SU-DHL-6 (cell line): ENCODE results near the gene GRIA1.

Source experiments
- H2AFZ ChIP-seq: fragments of 200-600 bp; sonication (generic); 2 replicates; pipeline ENCODE4 v1.6.1; 2014; ENCODE audit warnings: low read depth, mild to moderate bottlenecking, moderate library complexity, mixed read lengths, antibody characterized with exemption, low read length; ENCODE audit not compliant: severe bottlenecking
- H3F3A ChIP-seq: fragments of 200-600 bp; shearing (Covaris generic); 2 replicates; pipeline ENCODE4 v1.6.0; 2016; ENCODE audit warnings: antibody characterized with exemption, mild to moderate bottlenecking; ENCODE audit not compliant: insufficient read depth
- H3K27ac ChIP-seq: fragments of 200-600 bp; sonication (generic); 2 replicates; pipeline ENCODE4 v1.5.1; 2016; ENCODE audit warnings: low read depth, mild to moderate bottlenecking, low read length, moderate library complexity, mixed read lengths
- H3K27me3 ChIP-seq: fragments of 200-600 bp; sonication (generic), shearing (Covaris generic); 2 replicates; pipeline ENCODE4 v1.6.0; 2014; ENCODE audit warnings: mild to moderate bottlenecking, low read length
- H3K36me3 ChIP-seq: fragments of 200-600 bp; sonication (generic); 2 replicates; pipeline ENCODE4 v1.6.1; 2014; ENCODE audit warnings: mild to moderate bottlenecking, low read length, mixed read lengths
- H3K4me2 ChIP-seq: fragments of 300-600, 200-600 bp; shearing (Covaris generic), sonication (generic); 2 replicates; pipeline ENCODE4 v1.6.0; 2014; ENCODE audit warnings: low read length, low read depth, mild to moderate bottlenecking; ENCODE audit not compliant: poor library complexity, severe bottlenecking
- H3K4me3 ChIP-seq: fragments of 200-600 bp; sonication (generic); 2 replicates; pipeline ENCODE4 v1.5.1; 2014; ENCODE audit warnings: antibody characterized with exemption, low read length, mild to moderate bottlenecking, mixed read lengths; ENCODE audit not compliant: insufficient read depth, poor library complexity, severe bottlenecking
- H3K79me2 ChIP-seq: fragments of 200-600 bp; sonication (generic); 2 replicates; pipeline ENCODE4 v1.6.1; 2014; ENCODE audit warnings: mild to moderate bottlenecking, low read length, moderate library complexity; ENCODE audit not compliant: insufficient read depth
- H3K9ac ChIP-seq: fragments of 200-600 bp; sonication (generic); 2 replicates; pipeline ENCODE4 v1.7.0; 2014; ENCODE audit warnings: mild to moderate bottlenecking, low read length
- H3K9me2 ChIP-seq: fragments of 200-600 bp; sonication (generic); replicated peaks from 2 replicates; pipeline ENCODE4 v1.6.1; 2014; ENCODE audit warnings: low read length; ENCODE audit not compliant: insufficient read depth
- H3K9me3 ChIP-seq: fragments of 200-600 bp; sonication (generic); 2 replicates; pipeline ENCODE4 v1.6.1; 2014; ENCODE audit warnings: low read length, mixed read lengths; ENCODE audit not compliant: insufficient read depth
- H4K20me1 ChIP-seq: fragments of 200-600 bp; sonication (generic); 2 replicates; pipeline ENCODE4 v1.6.1; 2014; ENCODE audit warnings: low read depth, mild to moderate bottlenecking, antibody characterized with exemption, low read length, moderate library complexity, mixed read lengths
- EZH2phosphoT487 ChIP-seq: fragments of 200-600 bp; sonication (generic), shearing (Covaris generic); conservative IDR thresholded peaks from 2 replicates; pipeline ENCODE4 v1.6.1; 2018; ENCODE audit warnings: mild to moderate bottlenecking, antibody characterized with exemption, low read length, moderate library complexity, mixed read lengths
- TF ChIP-seq, protein P1 (sequence below): fragments of 200-600 bp; sonication (generic); IDR thresholded peaks from one replicate; pipeline ENCODE4 v1.5.1; 2017; ENCODE audit warnings: antibody characterized with exemption, mild to moderate bottlenecking, low read length, moderate library complexity; ENCODE audit not compliant: insufficient read depth, poor library complexity, severe bottlenecking

Gene GRIA1

GRCh38 chr5:153467546-153467945 lies 22.9 kb upstream of the GRIA1 start:
- TF ChIP-seq EZH2phosphoT487 = no peak
- TF ChIP-seq, protein P1, sequence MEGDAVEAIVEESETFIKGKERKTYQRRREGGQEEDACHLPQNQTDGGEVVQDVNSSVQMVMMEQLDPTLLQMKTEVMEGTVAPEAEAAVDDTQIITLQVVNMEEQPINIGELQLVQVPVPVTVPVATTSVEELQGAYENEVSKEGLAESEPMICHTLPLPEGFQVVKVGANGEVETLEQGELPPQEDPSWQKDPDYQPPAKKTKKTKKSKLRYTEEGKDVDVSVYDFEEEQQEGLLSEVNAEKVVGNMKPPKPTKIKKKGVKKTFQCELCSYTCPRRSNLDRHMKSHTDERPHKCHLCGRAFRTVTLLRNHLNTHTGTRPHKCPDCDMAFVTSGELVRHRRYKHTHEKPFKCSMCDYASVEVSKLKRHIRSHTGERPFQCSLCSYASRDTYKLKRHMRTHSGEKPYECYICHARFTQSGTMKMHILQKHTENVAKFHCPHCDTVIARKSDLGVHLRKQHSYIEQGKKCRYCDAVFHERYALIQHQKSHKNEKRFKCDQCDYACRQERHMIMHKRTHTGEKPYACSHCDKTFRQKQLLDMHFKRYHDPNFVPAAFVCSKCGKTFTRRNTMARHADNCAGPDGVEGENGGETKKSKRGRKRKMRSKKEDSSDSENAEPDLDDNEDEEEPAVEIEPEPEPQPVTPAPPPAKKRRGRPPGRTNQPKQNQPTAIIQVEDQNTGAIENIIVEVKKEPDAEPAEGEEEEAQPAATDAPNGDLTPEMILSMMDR = no peak
- H3K79me2 ChIP-seq = no peaks in the 10 kb centered on the region
- H3K9ac ChIP-seq = no peak overlapping the region
- no peaks in the 10 kb centered on the region for H3F3A ChIP-seq
- H3K27ac ChIP-seq = no peak overlapping the region
- H3K9me2 ChIP-seq = no peaks in the 10 kb centered on the region
- no peak overlapping the region for H2AFZ ChIP-seq
- no peaks in the 10 kb centered on the region for H3K36me3 ChIP-seq
- no peak overlapping the region for H3K4me3 ChIP-seq
- no peaks in the 10 kb centered on the region for H3K27me3 ChIP-seq
- H3K4me2 ChIP-seq = no peak overlapping the region
- no peaks in the 10 kb centered on the region for H4K20me1 ChIP-seq
- no peaks in the 10 kb centered on the region for H3K9me3 ChIP-seq

GRCh38 chr5:153469423-153469822 lies 21.0 kb upstream of the GRIA1 start:
- no peaks in the 10 kb centered on the region for H3K36me3 ChIP-seq
- no peak overlapping the region for H2AFZ ChIP-seq
- no peak overlapping the region for H3K4me3 ChIP-seq
- H3K79me2 ChIP-seq = no peaks in the 10 kb centered on the region
- H3F3A ChIP-seq = no peaks in the 10 kb centered on the region
- no peaks in the 10 kb centered on the region for H3K9me3 ChIP-seq
- H3K9me2 ChIP-seq = no peaks in the 10 kb centered on the region
- H3K27ac ChIP-seq = no peak overlapping the region
- no peaks in the 10 kb centered on the region for H4K20me1 ChIP-seq
- no peak overlapping the region for H3K9ac ChIP-seq
- no peaks in the 10 kb centered on the region for H3K27me3 ChIP-seq
- TF ChIP-seq EZH2phosphoT487 = no peak
- TF ChIP-seq, protein P1 = no peak
- no peak overlapping the region for H3K4me2 ChIP-seq

GRCh38 chr5:153470736-153471135 lies 19.7 kb upstream of the GRIA1 start:
- H3K9me3 ChIP-seq = no peaks in the 10 kb centered on the region
- TF ChIP-seq EZH2phosphoT487 = no peak
- TF ChIP-seq, protein P1 = no peak
- no peak overlapping the region for H3K27ac ChIP-seq
- no peaks in the 10 kb centered on the region for H4K20me1 ChIP-seq
- H3K27me3 ChIP-seq = no peaks in the 10 kb centered on the region
- H3K4me2 ChIP-seq = no peak overlapping the region
- H3K4me3 ChIP-seq = no peak overlapping the region
- H2AFZ ChIP-seq = no peak overlapping the region
- no peaks in the 10 kb centered on the region for H3K79me2 ChIP-seq
- H3F3A ChIP-seq = no peaks in the 10 kb centered on the region
- H3K36me3 ChIP-seq = no peaks in the 10 kb centered on the region
- H3K9me2 ChIP-seq = no peaks in the 10 kb centered on the region
- H3K9ac ChIP-seq = no peak overlapping the region
